Left forelimb (tissue), 1 donor: ENCODE results near the gene ADAMTS20.
"Not testable (repeated sequence)": the region's sequence is repeated elsewhere in the genome, so short reads cannot be mapped to it uniquely, and the experiment has no call there.

ENCODE experiments used
- DNase-seq: peaks from one replicate; pipeline ENCODE4 v3.0.0-alpha.2; 2018; ENCODE audit warnings: low spot score

Gene ADAMTS20

GRCh38 chr12:43361031-43361710, 190.8 kb downstream of the ADAMTS20 start:
- no peak for DNase-seq

- not testable (repeated sequence) for DNase-seq
Measured at GRCh38 chr12:43360001-43360400, 192.0 kb downstream of the ADAMTS20 start.

DNA sequence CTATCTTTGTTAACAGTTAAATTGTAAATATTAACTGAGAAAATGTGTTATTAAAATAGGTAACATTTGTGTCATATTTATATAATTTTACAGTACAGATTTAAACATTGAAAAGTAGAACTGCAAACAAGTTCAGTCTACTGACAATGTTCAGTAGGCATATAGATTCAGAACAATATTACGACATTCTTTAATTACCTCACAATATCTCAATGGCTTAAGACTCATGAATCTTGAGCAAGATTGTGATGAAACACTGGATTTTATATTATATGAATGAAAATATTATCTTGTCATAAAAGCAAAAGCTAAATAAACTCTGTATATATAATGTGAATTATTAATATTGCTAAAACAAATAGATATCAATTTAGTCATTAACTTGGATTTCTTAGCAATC, 194.9 kb downstream of the ADAMTS20 start:
- DNase-seq, result no peak

DNA sequence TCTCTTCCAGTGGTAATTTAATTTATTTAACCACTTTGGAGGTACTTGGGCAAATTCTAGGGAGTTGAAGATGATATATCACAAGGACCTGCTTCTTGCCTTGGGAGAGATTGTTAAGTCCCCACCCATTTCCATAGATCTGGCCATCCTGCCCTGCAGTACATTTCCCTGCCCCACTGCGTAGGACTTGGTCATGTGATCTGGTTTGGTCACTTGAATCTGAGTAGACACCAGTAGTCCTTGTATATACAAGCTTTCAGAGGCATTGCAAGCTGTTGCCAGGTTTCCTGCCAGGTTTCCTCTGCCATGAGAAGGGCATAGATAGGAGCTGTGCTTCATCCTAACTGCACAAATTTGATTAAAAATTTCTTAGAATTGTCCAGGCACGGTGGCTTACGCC, 200.0 kb downstream of the ADAMTS20 start:
- DNase-seq, result no peak

DNA sequence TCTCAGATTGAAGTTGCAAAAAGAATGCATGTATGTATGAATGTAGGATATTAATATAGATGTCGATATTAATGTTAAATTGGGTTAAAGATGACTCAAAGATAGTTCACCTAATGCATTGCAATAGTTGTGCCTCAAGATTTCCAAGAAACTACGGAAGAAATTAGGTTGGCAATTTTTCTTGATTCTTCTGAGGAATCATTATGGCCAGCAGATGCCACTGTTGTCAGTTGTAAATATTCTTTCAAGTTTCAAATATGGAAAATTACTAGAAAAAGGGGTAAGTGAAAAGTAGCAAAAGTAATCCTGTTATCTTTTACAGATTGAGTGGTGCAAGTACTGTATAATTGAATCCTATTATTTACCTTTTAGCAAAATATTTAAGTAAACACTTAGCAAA, 202.1 kb downstream of the ADAMTS20 start:
- no peak for DNase-seq

GRCh38 chr12:43348221-43348620, 203.8 kb downstream of the ADAMTS20 start:
- no peak for DNase-seq

DNA sequence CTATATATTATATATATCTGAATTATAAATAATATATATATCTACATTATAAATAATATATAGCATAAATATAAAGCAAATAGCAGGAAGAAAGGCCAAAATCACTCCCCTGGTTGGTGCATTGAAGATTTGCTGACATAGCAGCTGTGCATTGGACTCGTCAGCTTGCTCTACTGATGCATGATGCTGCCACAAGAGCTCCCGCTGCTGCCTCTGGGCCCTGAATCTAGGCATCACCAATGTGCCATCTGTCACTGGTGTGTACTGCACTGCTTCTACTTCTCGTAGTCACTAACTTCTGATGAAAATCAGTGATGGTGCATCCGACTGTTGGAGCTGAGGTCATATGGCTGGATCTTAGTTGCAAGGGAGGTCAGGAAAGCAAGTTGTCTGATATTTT, 205.0 kb downstream of the ADAMTS20 start:
- DNase-seq, result no peak

DNA sequence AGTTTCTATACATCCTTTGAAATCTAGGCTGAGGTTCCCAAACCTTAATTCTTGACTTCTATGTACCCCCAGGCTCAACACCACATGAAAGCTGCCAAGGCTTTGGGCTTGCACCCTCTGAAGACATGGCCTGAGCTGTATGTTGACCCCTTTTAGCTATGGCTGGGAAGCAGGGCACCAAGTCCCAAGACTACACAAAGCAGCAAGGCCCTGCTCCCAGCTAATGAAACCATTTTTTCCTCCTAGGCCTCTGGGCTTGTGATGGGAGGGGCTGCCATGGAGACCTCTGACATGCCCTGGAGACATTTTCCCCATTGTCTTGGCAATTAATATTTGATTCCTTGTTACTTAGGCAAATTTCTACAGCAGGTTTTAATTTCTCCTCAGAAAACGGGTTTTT, 207.0 kb downstream of the ADAMTS20 start:
- DNase-seq, result no peak

GRCh38 chr12:43341785-43342313, 210.2 kb downstream of the ADAMTS20 start:
- DNase-seq, result not testable (repeated sequence)

DNA sequence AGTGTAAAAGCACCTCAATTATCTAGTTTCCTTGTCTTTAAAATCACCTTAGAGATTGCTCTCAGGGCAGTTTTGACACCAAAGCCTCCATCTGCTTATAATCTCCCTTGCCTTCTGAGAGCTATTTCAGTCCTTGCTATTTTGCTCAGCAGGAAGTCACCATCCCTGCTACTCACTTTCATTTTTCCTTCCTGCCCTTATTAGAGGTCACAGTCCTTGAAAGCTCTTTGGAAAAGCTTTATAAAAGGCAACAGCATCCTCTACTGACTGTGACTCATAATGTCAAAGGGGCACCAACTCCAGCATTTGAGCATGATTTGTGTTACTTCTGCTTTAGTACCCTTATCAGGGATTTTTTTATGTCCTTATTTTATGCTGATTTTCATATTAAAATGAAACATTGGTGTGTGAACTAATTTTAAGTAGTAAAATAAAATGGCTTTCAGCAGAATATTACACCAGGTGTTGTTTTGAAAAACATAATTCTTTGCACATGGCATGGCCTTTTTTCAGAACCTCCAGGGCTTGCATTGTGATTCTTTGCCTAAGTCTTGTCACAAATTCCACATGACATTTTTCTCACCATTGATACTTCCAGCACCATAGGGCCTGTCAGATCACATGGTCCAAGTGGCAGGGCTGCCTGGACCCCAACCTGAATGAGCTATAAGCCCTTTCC, 213.0 kb downstream of the ADAMTS20 start:
- DNase-seq, result no peak

- no peak for DNase-seq
Measured at GRCh38 chr12:43337571-43338444, 214.2 kb downstream of the ADAMTS20 start.

DNA sequence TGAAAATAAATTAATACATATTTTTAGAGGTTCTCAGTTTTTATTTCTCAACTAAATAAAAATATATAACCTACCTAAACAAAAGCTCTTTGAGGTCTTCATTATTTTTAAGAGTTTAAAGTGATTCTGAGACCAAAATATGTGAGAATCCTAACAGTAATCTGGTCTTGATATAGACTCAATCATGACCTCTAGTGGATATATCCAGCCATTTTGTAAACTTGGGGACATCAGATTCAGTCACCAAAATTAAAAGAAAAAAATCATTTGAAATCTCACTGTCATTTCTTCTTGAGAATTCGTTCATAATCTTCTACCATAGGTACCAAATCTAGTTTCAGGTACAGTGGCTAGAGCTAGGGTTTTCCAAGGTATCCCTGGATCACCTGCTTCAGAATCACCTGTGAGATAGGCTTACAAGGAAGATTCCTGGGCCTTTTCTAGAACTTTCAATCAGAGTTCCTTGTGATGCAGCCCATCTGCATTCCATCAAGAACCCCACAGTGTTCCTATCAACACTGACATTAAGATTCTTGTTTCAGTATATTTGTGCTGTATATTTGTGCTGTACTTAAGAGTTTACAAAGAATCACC, 214.9 kb downstream of the ADAMTS20 start:
- no peak for DNase-seq

DNA sequence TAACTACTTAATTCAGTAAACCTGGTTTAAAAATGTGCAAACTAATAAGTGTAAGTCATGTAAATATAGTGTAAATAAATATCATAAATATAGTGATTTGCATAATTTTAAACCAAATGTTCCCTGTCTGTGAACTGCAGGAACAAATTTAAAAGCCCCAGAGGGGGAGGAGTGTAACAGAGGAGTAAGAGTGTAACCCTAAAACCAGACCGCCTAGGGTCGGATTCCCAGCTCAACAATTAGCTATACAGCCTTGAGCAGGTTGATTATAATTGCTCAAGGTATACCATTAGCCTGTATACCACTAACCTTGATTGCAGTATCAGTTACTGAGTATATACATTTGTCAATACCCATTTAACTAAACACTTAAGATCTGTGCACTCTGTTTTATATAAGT, 218.4 kb downstream of the ADAMTS20 start:
- no peak for DNase-seq

- DNase-seq, result no peak
Measured at GRCh38 chr12:43332977-43333640, 218.9 kb downstream of the ADAMTS20 start.

DNA sequence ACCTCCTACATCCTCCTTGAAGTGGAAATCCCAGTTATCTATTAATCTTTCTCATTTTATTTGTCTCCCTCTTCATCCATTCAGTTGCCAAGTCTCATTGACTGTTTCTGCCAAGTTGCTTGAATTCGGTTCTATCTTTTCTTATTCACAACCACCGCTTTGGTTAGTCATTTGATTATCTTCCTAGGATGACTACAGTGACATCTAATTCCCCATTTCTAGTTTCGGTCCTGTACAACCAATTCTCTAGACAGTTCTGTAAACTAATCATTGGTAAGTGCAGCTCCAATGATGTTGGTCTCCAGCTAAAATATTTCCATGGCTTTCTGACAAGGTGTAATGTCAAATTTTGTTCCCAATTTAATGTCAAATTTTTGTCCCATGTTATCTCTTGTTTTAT, 220.1 kb downstream of the ADAMTS20 start:
- no peak for DNase-seq

- DNase-seq, result no peak
Measured at GRCh38 chr12:43329375-43329774, 222.6 kb downstream of the ADAMTS20 start.

GRCh38 chr12:43325786-43326185, 226.2 kb downstream of the ADAMTS20 start:
- no peak for DNase-seq

GRCh38 chr12:43320281-43320680, 231.7 kb downstream of the ADAMTS20 start:
- DNase-seq, result no peak

DNA sequence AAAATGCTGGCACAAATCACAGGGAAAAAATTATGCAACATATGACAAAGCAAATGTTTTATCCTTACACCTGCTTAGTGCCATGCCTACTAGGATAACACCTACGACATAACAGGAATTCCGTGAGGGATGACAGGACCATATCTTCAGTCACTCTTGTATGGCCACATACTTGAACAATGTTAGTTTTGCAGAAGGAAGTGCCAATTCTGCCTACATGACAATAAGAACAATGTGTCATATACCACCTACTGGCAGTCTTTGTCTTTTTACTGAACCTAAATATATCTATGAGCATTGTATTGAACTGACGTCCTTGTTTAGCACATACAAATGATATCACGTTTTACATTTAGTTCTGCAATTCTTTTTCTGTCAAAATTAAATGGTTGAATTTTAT, 234.0 kb downstream of the ADAMTS20 start:
- no peak for DNase-seq

DNA sequence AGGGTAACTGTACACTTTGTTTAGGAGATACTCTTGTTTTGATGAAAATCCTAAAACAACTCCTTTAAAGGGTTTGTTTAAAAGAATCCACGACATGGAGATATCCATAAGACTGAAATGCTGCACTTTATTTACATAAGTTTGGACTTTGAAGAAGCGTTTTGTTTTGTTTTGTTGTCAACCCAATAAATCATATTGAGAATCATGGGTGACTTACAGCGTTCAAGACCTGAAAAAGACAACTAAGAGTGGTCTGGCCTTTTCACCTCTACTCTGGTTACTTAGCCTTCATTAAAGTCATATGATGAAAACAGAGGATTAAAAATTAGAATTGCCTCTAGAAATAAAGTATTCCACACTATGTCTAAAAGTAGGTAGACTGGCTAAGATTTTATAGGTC, 234.8 kb downstream of the ADAMTS20 start:
- DNase-seq, result no peak

DNA sequence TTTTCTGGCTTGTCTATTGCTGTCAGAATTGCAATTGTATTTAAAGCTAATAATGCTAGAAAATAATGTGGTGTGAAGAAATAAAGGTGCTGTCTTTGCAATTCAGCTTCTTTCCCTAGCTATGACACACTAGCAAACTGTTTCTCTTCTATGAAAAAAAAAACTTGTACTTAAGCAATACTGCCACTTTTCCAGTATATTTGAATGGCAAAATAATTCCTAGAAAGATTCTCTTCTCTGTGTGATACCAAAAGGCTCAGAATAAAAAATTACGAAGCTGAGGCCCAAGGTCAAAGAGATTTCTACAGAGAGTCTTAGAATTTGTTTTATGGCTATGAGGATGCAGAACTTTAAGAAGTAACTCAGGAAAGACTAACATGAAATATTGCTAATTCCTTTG, 235.5 kb downstream of the ADAMTS20 start:
- no peak for DNase-seq

DNA sequence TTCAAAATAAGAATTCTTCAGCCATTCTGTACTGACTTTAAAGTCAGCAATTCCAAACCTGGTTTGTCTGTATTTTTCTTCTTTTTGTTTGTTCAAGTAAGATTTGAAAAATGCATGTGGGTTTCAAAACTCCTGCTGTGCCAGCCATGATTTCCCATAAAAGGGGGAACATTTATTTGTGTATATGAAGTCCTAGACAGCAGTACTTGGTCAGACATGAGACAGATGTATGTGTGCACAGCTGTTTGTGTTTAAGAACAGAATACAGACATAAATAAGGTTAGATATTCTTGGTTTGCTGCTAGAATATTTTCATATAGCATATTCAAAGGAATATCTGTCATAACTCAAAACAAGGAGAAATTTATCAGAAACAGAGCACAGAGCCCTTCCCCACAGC, 236.0 kb downstream of the ADAMTS20 start:
- DNase-seq, result no peak
